ENCODE measurements around the gene GOLPH3.

DNA sequence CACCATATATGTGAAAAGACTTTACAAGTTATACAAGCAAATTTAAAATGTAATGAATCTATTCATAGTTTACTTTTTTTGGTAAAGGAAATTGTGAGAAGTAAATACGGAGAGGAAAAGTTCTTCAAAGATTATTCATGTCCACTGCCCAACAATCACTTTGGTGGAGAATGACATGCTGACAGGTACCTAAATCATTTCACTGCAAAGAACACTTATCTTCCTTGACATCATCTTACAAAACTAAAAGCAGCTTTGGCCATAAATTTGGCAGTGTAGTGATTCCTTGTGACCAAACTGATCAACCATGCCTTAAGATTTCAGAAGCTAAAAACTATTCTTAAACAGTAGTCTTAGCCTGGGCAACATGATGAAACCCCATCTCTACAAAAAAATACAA, 42.5 kb downstream of the GOLPH3 start:
- TF ChIP-seq, protein P1, sequence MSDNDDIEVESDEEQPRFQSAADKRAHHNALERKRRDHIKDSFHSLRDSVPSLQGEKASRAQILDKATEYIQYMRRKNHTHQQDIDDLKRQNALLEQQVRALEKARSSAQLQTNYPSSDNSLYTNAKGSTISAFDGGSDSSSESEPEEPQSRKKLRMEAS (IDR thresholded peaks at IDR 0.05; ENCODE audit: low read depth, low read length), result no peak
- TF ChIP-seq POLR2A (IDR thresholded peaks at IDR 0.05; ENCODE audit: extremely low read depth, insufficient read length), result no peak
